Ecto neural progenitor cell (in vitro differentiated cells): Measurements from ENCODE around the gene PACS2.
A peak's percentile ranks its signal among the peaks of the same experiment; 100 is the strongest.
"Not testable (repeated sequence)": the region's sequence is repeated elsewhere in the genome, so short reads cannot be mapped to it uniquely, and the experiment has no call there.

Source experiments
- DNase-seq: peaks from one replicate; pipeline ENCODE4 v3.0.0-alpha.2; 2018; ENCODE audit warnings: low spot score

The PACS2 gene

GRCh38 chr14:105315941-105316576 is 1.5 kb downstream of the PACS2 start:
- peak; percentile 45 for DNase-seq

DNA sequence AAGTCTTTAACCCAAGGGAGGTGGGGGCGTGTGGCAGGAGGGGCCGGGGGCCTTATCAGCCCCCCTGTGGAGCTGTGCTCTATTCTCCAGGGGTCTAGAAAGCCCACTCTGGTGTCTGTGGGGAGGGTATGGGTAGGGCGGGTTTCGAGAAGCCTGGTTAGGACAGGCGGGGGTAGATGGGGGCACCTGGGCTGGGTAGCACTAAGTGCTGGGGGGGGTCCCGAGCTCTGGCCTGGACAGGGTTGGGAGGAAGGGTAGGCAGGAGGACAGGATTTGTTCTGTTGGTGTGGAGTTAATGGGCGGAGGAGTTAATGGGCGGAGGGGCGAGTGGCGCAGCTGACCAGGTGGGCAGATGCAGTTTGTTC is 2.0 kb downstream of the PACS2 start:
- no peak for DNase-seq

DNA sequence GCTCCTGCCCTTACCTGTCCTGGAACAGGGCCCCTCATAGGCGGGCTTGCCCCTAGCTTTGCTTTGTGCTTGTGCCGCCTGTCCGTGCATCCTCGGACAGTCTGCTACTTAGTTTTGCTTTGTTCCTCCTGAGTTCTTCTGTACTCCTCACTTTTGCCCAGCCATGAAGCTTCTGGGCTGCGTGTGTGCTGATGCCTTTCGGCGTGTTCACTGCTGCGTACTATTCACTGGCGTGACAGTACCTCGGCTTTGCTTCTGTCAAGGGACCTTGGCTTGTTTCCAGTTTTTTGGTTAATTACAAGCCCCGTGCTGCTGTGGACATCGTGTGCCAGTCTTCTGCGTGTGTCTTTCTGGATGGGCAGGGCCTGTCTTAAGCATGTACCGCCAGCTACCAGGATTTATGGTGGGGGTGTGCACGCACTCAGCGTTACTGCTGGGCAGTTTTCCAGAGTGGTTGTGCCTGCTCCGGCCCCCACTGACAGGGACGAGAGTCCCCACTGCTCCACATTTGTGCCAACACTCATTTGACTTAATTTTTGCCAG is 2.5 kb downstream of the PACS2 start:
- DNase-seq: no peak

GRCh38 chr14:105317546-105317945 is 3.0 kb downstream of the PACS2 start:
- DNase-seq: no peak

DNA sequence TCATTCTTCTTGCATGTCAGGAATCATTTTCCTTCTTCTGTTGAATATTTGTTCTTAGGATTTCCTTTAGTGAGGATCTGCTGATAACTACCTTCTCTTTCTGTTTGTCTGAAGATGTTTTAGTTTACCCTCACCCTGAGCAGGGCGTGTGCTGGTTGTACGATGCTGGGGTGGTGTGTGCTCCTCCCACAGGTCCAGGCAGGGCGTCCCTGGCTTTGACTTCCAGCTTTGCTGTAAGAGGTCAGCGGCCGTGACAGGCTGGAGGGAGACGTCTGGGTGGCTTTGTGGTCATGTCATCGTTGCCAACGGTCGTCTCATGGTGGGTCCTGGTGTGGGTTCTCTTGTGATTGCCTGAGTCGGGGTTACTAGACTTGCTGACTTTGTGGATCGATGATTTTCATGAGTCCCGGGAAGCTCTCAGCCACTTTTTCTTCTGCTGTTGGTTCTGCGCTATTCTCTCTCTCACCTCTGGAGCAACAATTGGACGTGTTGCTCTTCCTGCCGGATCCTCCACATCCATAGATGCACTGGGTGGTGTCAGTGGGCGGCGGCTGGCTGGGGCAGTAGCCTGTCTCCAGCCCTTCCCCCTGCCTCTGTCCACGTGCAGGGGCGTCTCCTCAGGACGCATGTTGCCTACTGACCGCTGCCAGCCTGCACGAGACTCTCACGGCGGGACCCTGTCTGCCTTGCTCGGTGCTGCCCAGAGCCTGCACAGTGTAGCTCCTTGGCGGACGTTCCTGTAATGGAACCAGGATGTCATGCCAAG is 8.4 kb downstream of the PACS2 start:
- peak; percentile 44 for DNase-seq

DNA sequence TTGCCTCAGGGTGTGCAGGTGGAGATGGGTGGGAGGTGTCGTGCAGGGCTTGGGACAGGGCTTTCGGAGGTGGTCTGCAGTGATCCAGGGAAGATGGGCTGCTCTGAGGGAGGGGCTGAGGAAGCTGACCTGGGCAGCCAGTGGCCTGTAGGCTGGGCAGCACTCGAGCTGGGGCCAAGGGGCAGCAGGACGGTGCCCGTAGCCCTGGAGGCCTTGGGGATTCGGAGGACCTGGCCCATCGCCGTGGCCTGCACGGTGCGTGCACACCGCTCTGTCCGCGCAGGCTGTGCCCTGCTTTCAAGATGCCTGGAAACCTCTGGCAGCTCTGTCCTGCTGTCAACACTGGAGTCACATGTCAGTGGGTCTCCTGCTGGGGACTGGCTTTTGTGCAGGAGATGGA is 9.1 kb downstream of the PACS2 start:
- no peak for DNase-seq

GRCh38 chr14:105324080-105324778 is 9.7 kb downstream of the PACS2 start:
- peak; percentile 45 for DNase-seq

DNA sequence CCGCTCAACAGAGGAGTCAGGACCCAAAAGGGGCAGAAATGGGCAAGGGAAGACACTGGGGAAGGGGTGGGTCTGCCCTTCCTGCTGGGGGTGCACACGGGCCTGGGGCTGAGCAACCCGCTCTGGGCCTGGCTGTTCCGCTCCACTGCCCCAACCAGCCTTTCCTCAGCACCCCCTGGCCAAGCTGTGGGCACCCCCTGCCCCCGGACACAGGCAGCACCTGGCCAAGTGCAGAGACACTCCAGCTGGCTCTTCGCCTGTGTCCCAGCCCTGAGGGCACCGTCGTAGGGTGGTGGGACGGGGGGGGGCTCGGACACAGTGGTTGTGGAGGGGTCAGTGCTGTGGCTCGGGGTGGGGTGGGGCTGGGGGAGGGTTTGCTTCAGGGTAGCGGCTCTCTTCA is 10.3 kb downstream of the PACS2 start:
- no peak for DNase-seq

- no peak for DNase-seq
These were observed 10.8 kb downstream of the PACS2 start for GRCh38 chr14:105325303-105325702.

- no peak for DNase-seq
These were observed 11.4 kb downstream of the PACS2 start for GRCh38 chr14:105325716-105326567.

DNA sequence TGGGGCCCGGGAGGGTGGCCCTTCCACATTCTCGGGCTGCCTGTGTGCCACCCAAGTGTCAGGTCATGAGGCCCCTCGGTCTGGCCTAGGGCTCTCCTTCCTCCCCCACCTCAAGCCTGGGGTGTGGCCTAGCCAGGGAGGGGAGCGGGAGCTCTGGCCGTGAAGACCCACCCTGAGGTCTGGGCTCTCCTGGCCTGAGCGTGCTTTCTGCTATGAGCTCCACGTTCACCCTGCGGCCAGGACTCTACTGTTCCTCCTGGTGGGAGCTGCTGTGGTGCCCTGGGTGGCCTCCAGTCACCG is 12.0 kb downstream of the PACS2 start:
- DNase-seq: no peak

GRCh38 chr14:105326891-105327694 is 12.5 kb downstream of the PACS2 start:
- DNase-seq: no peak

DNA sequence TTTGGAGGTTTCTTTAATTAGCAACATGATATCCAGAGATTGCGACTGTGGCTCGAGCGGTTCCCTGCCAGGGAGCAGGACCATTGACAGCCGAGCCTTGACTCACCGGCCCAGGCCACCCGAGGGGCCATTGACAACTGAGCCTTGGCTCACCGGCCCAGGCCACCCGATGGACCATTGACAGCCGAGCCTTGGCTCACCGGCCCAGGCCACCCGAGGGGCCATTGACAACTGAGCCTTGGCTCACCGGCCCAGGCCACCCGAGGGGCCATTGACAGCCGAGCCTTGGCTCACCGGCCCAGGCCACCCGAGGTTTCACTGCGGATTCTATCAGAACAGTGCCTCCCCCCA is 13.1 kb downstream of the PACS2 start:
- not testable (repeated sequence) for DNase-seq

GRCh38 chr14:105328070-105328677 is 13.6 kb downstream of the PACS2 start:
- DNase-seq: no peak

DNA sequence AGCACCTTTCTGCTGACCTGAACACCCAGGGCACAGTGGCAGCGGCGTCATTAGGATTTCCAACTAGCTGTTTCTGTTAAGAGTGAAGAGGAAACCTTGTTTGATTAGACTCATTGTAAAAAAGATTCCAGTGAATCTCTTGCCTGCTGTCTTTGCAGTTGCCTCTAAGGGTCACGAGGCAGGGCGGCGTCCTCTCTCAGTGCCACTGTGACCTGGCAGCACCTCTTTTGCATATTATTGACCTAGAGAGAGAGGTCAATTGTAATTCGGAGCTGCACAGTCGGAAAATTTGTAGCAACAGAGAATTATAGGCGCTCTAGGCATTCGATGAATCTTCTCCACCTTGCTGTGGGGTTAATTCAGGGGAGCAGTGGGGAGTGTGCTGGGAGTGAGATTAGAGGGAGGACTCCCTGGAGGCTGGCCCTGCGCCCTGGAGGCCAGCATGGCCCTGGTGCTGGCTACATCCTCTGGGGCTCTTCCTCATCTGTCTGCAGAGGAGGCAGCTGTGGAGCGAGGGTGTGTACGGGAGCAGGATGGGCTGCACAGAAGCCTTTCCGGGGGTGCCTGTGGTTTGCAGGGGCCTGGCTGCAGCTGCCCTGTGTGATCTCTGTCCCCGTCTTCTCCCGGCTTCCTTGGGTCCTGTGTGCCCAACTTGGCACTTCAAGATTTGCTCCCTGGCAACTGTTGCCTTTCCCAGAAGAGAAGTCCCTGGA is 14.3 kb downstream of the PACS2 start:
- no peak for DNase-seq

DNA sequence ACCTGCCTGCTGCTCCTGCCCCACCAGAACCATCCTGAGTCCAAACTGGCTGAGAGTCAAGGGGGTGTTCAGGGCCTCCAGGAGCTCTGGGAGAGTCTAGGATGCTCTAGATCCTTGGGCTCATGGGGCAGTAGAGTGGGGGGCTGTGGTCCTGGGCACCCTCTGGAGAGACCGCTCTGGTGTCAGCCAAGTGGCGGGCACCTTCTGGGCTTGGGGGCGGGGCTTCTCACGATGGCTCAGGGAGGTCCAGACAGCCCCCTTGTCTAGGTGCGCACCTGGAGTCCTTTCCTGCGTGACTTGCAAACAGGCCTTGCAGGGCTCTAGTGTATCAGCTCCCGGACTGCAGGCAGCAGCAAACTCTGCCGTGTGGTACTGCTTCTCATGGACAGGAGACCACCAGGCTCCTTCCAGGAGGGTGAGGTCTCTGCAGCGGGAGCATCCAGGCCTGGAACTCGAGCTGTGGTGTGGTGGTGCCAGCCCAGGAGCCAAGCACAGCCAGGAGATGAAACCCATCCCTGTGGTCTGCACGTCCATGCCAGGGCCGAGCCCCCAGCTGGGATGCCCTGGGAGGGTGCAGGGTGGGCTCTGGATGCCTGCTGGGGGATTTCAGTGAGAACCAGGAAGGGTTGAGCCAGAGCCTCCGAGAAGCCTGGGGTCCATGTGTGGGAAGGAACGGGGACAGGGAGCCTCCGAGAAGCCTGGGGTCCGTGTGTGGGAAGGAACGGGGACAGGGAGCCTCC is 15.0 kb downstream of the PACS2 start:
- no peak for DNase-seq

DNA sequence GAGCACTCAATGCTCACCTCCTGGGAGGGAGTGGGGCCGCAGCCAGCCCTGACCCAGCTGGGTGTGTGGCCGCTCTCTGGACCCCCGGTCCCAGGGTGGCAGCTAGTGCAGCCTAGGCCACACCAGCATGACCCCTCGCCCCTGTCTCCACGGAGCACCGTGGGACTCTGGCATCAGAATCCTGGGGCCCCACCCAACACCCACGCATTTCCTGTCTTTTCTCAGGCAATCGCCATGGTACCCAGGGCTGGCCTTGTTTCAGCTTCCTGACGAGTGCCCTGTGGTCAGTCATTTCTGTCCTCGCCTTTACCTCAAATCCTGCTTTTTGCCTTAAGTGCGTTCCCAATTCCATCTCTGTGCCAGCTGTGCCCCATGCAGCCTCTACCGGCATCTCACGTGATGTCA is 15.9 kb downstream of the PACS2 start:
- no peak for DNase-seq

GRCh38 chr14:105331575-105332349 is 17.2 kb downstream of the PACS2 start:
- DNase-seq: no peak

DNA sequence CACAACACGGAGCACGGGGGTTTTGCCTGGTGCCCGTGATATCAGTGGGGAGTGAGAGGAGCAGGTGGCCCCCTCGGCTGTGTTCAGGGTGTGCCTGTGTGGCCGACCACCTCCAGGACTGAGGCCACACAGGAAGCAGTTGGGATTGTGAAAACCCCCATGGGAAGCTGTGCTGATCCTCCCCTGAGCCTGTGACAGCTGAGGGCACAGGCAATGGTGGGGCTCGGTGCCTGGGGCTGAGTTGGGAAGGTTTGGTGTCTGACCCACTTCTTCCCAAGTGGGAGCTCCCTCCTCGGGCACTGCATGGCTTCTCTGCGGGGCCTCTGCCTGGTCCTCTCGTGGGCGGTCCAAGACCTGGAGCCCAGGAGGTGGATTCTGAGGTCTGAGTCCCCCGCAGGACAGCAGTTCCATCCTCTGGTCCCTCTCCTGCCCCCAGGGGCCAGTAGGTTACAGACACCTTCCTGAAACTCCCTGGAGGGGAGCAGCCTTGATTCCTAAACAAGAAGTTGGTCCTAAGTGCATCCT is 17.9 kb downstream of the PACS2 start:
- DNase-seq: no peak
